HG02938 (cell line): ENCODE results near the gene SLC34A1.

Source experiments
- ATAC-seq: cut with Tn5 transposase; IDR thresholded peaks from one replicate; pipeline ENCODE4 v1.9.1; 2021; ENCODE audit warnings: mild to moderate bottlenecking, moderate library complexity; ENCODE audit not compliant: unreplicated experiment

Gene SLC34A1

GRCh38 chr5:177430140-177430951 lies 46.1 kb downstream of the SLC34A1 start:
- ATAC-seq = no peak

GRCh38 chr5:177430972-177431316 lies 46.7 kb downstream of the SLC34A1 start:
- ATAC-seq = no peak

GRCh38 chr5:177431317-177432142 lies 47.3 kb downstream of the SLC34A1 start:
- ATAC-seq = peak; percentile 29

- peak; percentile 15 for ATAC-seq
These were observed 48.1 kb downstream of the SLC34A1 start for GRCh38 chr5:177432143-177432838.

GRCh38 chr5:177432839-177433657 lies 48.8 kb downstream of the SLC34A1 start:
- no peak for ATAC-seq

GRCh38 chr5:177433658-177434217 lies 49.5 kb downstream of the SLC34A1 start:
- no peak for ATAC-seq

GRCh38 chr5:177434437-177434836 lies 50.2 kb downstream of the SLC34A1 start:
- no peak for ATAC-seq

GRCh38 chr5:177434942-177435738 lies 50.9 kb downstream of the SLC34A1 start:
- no peak for ATAC-seq

- no peak for ATAC-seq
These were observed 51.8 kb downstream of the SLC34A1 start for GRCh38 chr5:177435847-177436536.

- ATAC-seq = no peak
These were observed 53.4 kb downstream of the SLC34A1 start for GRCh38 chr5:177437623-177438022.

- ATAC-seq = no peak
These were observed 54.2 kb downstream of the SLC34A1 start for GRCh38 chr5:177438468-177438867.

- no peak for ATAC-seq
These were observed 55.4 kb downstream of the SLC34A1 start for GRCh38 chr5:177439518-177440053.

- ATAC-seq = no peak
These were observed 56.2 kb downstream of the SLC34A1 start for GRCh38 chr5:177440211-177440989.

GRCh38 chr5:177440990-177441780 lies 57.0 kb downstream of the SLC34A1 start:
- no peak for ATAC-seq

GRCh38 chr5:177442066-177442826 lies 58.0 kb downstream of the SLC34A1 start:
- ATAC-seq = no peak
